K562 (cell line): ENCODE results near the gene SLC39A7. TPM values are rescaled to one million over a fixed set of nuclear protein-coding genes. Genes with fewer than 3 reads are reported as not detected.

Source experiments
- BCOR ChIP-seq: fragments of 450-650 bp; IDR thresholded peaks from 2 replicates; pipeline ENCODE4 v1.6.1; 2016
- CBFB ChIP-seq: sonication (generic); formaldehyde crosslinking; IDR thresholded peaks from 2 replicates; pipeline ENCODE4 v1.4.0; 2020; ENCODE audit warnings: mild to moderate bottlenecking, missing genetic modification reagents
- CREB3L1 ChIP-seq: fragments of 450-650 bp; IDR thresholded peaks from 2 replicates; pipeline ENCODE4 v1.6.1; 2014; ENCODE audit warnings: low read depth, mild to moderate bottlenecking, moderate library complexity, borderline replicate concordance
- CREM ChIP-seq: IDR thresholded peaks from 2 replicates; pipeline ENCODE4 v1.6.1; 2014; ENCODE audit warnings: antibody characterized with exemption, low read depth
- DIDO1 ChIP-seq: fragments of 450-650 bp; IDR thresholded peaks from 2 replicates; pipeline ENCODE4 v1.6.1; 2016; ENCODE audit warnings: low read depth, missing biosample characterization, missing genetic modification characterization
- FOXK1 ChIP-seq: sonication (generic); formaldehyde crosslinking; IDR thresholded peaks from 2 replicates; pipeline ENCODE4 v1.8.0; 2022; ENCODE audit warnings: missing genetic modification reagents, mild to moderate bottlenecking, borderline replicate concordance
- KDM2B ChIP-seq: fragments of 250-450 bp; sonication (Bioruptor Pico); IDR thresholded peaks from 2 replicates; pipeline ENCODE4 v1.8.0; 2021; ENCODE audit warnings: mild to moderate bottlenecking, moderate library complexity
- LCOR ChIP-seq: sonication (generic); formaldehyde crosslinking; IDR thresholded peaks from 2 replicates; pipeline ENCODE4 v1.8.0; 2022; ENCODE audit warnings: mild to moderate bottlenecking, missing genetic modification reagents
- NRF1 ChIP-seq, 2 experiments: fragments of 450-650 bp; IDR thresholded peaks in 1 of 2; conservative IDR thresholded peaks in 1 of 2; 2 replicates each; pipeline ENCODE4 v1.6.1; 2014; ENCODE audit warnings: mild to moderate bottlenecking in 2 of 2
- RHOXF2B ChIP-seq: fragments of 250-450 bp; sonication (Bioruptor Pico); conservative IDR thresholded peaks from 2 replicates; pipeline ENCODE4 v1.5.1; 2021
- TAF7 ChIP-seq: fragments of 450-650 bp; IDR thresholded peaks from 2 replicates; pipeline ENCODE4 v1.6.1; 2016; ENCODE audit warnings: missing genetic modification characterization, missing compliant biosample characterization
- TEAD1 ChIP-seq, 2 experiments: fragments of 450-650 bp in 1 of 2; sonication (generic) in 1 of 2; formaldehyde crosslinking; IDR thresholded peaks; 2 replicates each; pipeline versions ENCODE4 v1.4.0 to v1.8.0; 2020 to 2022; ENCODE audit warnings: mild to moderate bottlenecking in 2 of 2, missing genetic modification reagents in 1 of 2
- U2AF1 ChIP-seq: fragments of 200-400 bp; formaldehyde crosslinking; optimal IDR thresholded peaks from 2 replicates; pipeline ENCODE3; 2017; ENCODE audit warnings: mild to moderate bottlenecking, low read depth, low read length, moderate library complexity
- U2AF2 ChIP-seq: fragments of 200-400 bp; formaldehyde crosslinking; optimal IDR thresholded peaks from 2 replicates; pipeline ENCODE3; 2017; ENCODE audit warnings: low read depth, mild to moderate bottlenecking, low read length
- ZBTB40 ChIP-seq, 2 experiments: fragments of 450-650 bp in 1 of 2; sonication (generic) in 1 of 2; formaldehyde crosslinking in 1 of 2; IDR thresholded peaks; 2 replicates each; pipeline versions ENCODE4 v1.7.1 to v1.9.0; 2016 to 2022; ENCODE audit warnings: inconsistent platforms in 1 of 2, mild to moderate bottlenecking in 1 of 2, missing genetic modification reagents in 1 of 2
- polyA plus RNA-seq, 8 experiments: library from polyadenylated mRNA; depleted of rRNA in 4 of 8; stranded (reverse) in 5 of 8; unstranded in 3 of 8; fragments of >200 nt; fragmentation: Nextera tagmentation in 2 of 8; fragmentation: Illumina TruSeq in 1 of 8; extraction: Ambion mirVana in 2 of 8; extraction: Trizol in 1 of 8; gene quantifications; 2 replicates each; pipeline versions ENCODE4 v1.2.1 to v1.2.3, GENCODE V29; 2011 to 2014; ENCODE audit warnings: inconsistent platforms in 1 of 8, missing spikeins in 1 of 8
- total RNA-seq, 7 experiments: library from RNA; depleted of rRNA in 6 of 7; stranded (reverse); fragments of >200 nt in 6 of 7; fragmentation: Illumina TruSeq in 2 of 7; extraction: Trizol in 2 of 7; gene quantifications; 2 replicates each; pipeline versions ENCODE4 v1.2.1 to v1.2.3, GENCODE V29; 2011 to 2021; ENCODE audit warnings: low replicate concordance in 1 of 7
- TF ChIP-seq, protein P1 (sequence below): fragments of 250-450 bp; sonication (Bioruptor Pico); IDR thresholded peaks from 2 replicates; pipeline ENCODE4 v1.9.0; 2021; ENCODE audit warnings: mild to moderate bottlenecking

The SLC39A7 gene
- total and polyA plus RNA-seq, 9 of the 15 experiments (the other 6 are each of a cell fraction or from before 2014, with no cell fraction given), result 21.7 to 169 (median 121) TPM

- TF ChIP-seq U2AF1 (peak; percentile 97), CBFB (CRISPR knock-in tag) (peak; percentile 90; the same call in 1 of the 2 replicates), TAF7 (tag) (peak; percentile 99), TEAD1 (CRISPR knock-in tag; IDR thresholded peaks at IDR 0.05) (0 out of 4 replicates have a peak, but pooled peaks have one; percentile 32 to 64), LCOR (CRISPR knock-in tag) (peak; percentile 46), U2AF2 (no peak), DIDO1 (peak; percentile 83), CREM (peak; percentile 91), CREB3L1 (peak; percentile 100), KDM2B (CRISPR knock-in tag) (0 out of 2 replicates have a peak, but pooled peaks have one; percentile 26), FOXK1 (peak; percentile 59; the same call in 1 of the 2 replicates), RHOXF2B (CRISPR knock-in tag) (no peak; the same call in 1 of the 2 replicates), NRF1 (conservative IDR thresholded peaks at IDR 0.05 in 1 of 2, IDR thresholded peaks at IDR 0.05 in 1 of 2) (peak; percentile 98 to 99), ZBTB40 (IDR thresholded peaks at IDR 0.05) (peak; percentile 87), ZBTB40 (CRISPR knock-in tag; IDR thresholded peaks at IDR 0.05) (no peak), BCOR (0 out of 2 replicates have a peak, but pooled peaks have one; percentile 14)
- TF ChIP-seq, protein P1, sequence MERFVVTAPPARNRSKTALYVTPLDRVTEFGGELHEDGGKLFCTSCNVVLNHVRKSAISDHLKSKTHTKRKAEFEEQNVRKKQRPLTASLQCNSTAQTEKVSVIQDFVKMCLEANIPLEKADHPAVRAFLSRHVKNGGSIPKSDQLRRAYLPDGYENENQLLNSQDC, result peak; percentile 92
These were observed at the start of gene SLC39A7, which contains the start of gene RXRB (continued) for GRCh38 chr6:33200219-33201146.
